HCT116 (cell line): ENCODE results near the gene COBL. TPM values are rescaled to one million over a fixed set of nuclear protein-coding genes. Genes with fewer than 3 reads are reported as not detected.

ENCODE experiments used
- ATAC-seq: fragments of 200-7000 bp; cut with Tn5 transposase; 2 replicates; pipeline ENCODE4 v1.9.1; 2020; ENCODE audit warnings: mild to moderate bottlenecking, moderate library complexity
- BruUV-seq: library from RNA; stranded (reverse); fragments of 400-500 nt; replicated peaks from 2 replicates; lab custom pipeline; 2021; lab: Mats Ljungman, UMichigan
- CTCF ChIA-PET: fragments of 300-600 bp; sonication (Branson Sonifier 250); formaldehyde crosslinking; loops from one replicate; lab custom pipeline; 2021; ENCODE audit warnings: antibody characterized with exemption; lab: Charles Lee
- POLR2A ChIA-PET: fragments of 300-600, 350-600 bp; sonication (Branson Sonifier 250); formaldehyde crosslinking; loops from one replicate; lab custom pipeline; 2021; ENCODE audit warnings: antibody characterized with exemption; lab: Charles Lee
- RAD21 ChIA-PET, 2 experiments: fragments of 300-600 bp; sonication (Branson Sonifier 250); formaldehyde crosslinking; loops; one replicate each; lab custom pipeline; 2023; ENCODE audit warnings: low total read pairs in 2 of 2; ENCODE audit not compliant: uncharacterized antibody in 2 of 2, unreplicated experiment in 2 of 2, low non-redundant PET in 1 of 2; lab: Charles Lee
- DNase-seq: peaks from one replicate; pipeline ENCODE4 v3.0.0-alpha.2; 2010; ENCODE audit warnings: low read depth, low spot score
- H2AFZ ChIP-seq: fragments of 200-600 bp; shearing (Covaris generic), sonication (generic); 2 replicates; pipeline ENCODE4 v1.6.1; 2017; ENCODE audit warnings: low read depth, mixed run types, mixed read lengths, antibody characterized with exemption, low read length; ENCODE audit not compliant: poor library complexity, severe bottlenecking
- H3K27ac ChIP-seq: 2 replicates; pipeline ENCODE4 v1.5.1; 2012; ENCODE audit warnings: low read depth, low read length
- H3K27me3 ChIP-seq: fragments of 200-600 bp; sonication (generic); 2 replicates; pipeline ENCODE4 v1.6.1; 2016; ENCODE audit warnings: mixed run types, low read length, mixed read lengths; ENCODE audit not compliant: insufficient read depth
- H3K36me3 ChIP-seq, 2 experiments: fragments of 200-500 bp in 1 of 2; fragments of 200-600 bp in 1 of 2; sonication (Bioruptor generic) in 1 of 2; sonication (generic) in 1 of 2; 2 replicates each; pipeline versions ENCODE4 v1.5.1 to v1.6.1; 2014 to 2016; ENCODE audit warnings: low read length in 2 of 2, inconsistent platforms in 1 of 2, mixed read lengths in 1 of 2, mixed run types in 1 of 2; ENCODE audit not compliant: insufficient read depth in 2 of 2, control insufficient read depth in 1 of 2
- H3K4me1 ChIP-seq, 2 experiments: fragments of 200-600 bp in 1 of 2; sonication (generic) in 1 of 2; 2 replicates each; pipeline versions ENCODE4 v1.5.1 to v1.6.1; 2012 to 2017; ENCODE audit warnings: low read length in 2 of 2, inconsistent platforms in 1 of 2, mild to moderate bottlenecking in 1 of 2, mixed read lengths in 1 of 2, mixed run types in 1 of 2, moderate library complexity in 1 of 2; ENCODE audit not compliant: insufficient read depth in 2 of 2, control insufficient read depth in 1 of 2
- H3K4me2 ChIP-seq: fragments of 200-600 bp; sonication (generic); 2 replicates; pipeline ENCODE4 v1.6.1; 2017; ENCODE audit warnings: mixed run types, low read length, mixed read lengths
- H3K4me3 ChIP-seq, 2 experiments: fragments of 200-600 bp in 1 of 2; sonication (generic) in 1 of 2; replicated peaks in 1 of 2; 2 replicates each; pipeline ENCODE4 v1.5.1; 2011 to 2016; ENCODE audit warnings: low read length in 2 of 2, control low read depth in 1 of 2, low read depth in 1 of 2, mild to moderate bottlenecking in 1 of 2, mixed read lengths in 1 of 2, mixed run types in 1 of 2
- H3K79me2 ChIP-seq: fragments of 200-600 bp; sonication (generic); 2 replicates; pipeline ENCODE4 v1.6.1; 2017; ENCODE audit warnings: mild to moderate bottlenecking, mixed run types, low read length, moderate library complexity, mixed read lengths; ENCODE audit not compliant: insufficient read depth
- H3K9ac ChIP-seq: fragments of 200-600 bp; sonication (generic); 2 replicates; pipeline ENCODE4 v1.6.1; 2016; ENCODE audit warnings: low read length, mixed read lengths
- H3K9me2 ChIP-seq: fragments of 200-600 bp; sonication (generic), shearing (Covaris generic); 2 replicates; pipeline ENCODE4 v1.6.1; 2017; ENCODE audit warnings: mixed run types, mild to moderate bottlenecking, moderate library complexity; ENCODE audit not compliant: insufficient read depth
- H3K9me3 ChIP-seq, 2 experiments: fragments of 200-500 bp in 1 of 2; fragments of 200-600 bp in 1 of 2; sonication (Bioruptor generic) in 1 of 2; sonication (generic) in 1 of 2; 2 replicates each; pipeline ENCODE4 v1.6.1; 2014 to 2017; ENCODE audit warnings: low read length in 2 of 2, mixed read lengths in 2 of 2, inconsistent platforms in 1 of 2, low read depth in 1 of 2, mild to moderate bottlenecking in 1 of 2, mixed run types in 1 of 2, moderate library complexity in 1 of 2; ENCODE audit not compliant: control insufficient read depth in 1 of 2, insufficient read depth in 1 of 2
- H4K20me1 ChIP-seq: fragments of 200-600 bp; sonication (generic), shearing (Covaris generic); 2 replicates; pipeline ENCODE4 v1.6.1; 2017; ENCODE audit warnings: mixed run types, mild to moderate bottlenecking, moderate library complexity; ENCODE audit not compliant: insufficient read depth
- ATF3 ChIP-seq: IDR thresholded peaks from 2 replicates; pipeline ENCODE4 v1.6.1; 2012
- CEBPB ChIP-seq: IDR thresholded peaks from 2 replicates; pipeline ENCODE4 v1.6.1; 2012; ENCODE audit warnings: low read depth
- CTCF ChIP-seq, 3 experiments: fragments of 200-600 bp in 1 of 3; sonication (generic) in 1 of 3; IDR thresholded peaks in 2 of 3; conservative IDR thresholded peaks in 1 of 3; 2 replicates each; pipeline ENCODE4 v1.5.1; 2012 to 2017; ENCODE audit warnings: low read depth in 2 of 3, low read length in 2 of 3, antibody characterized with exemption in 1 of 3, borderline replicate concordance in 1 of 3, control low read depth in 1 of 3, mild to moderate bottlenecking in 1 of 3, mixed read lengths in 1 of 3, mixed run types in 1 of 3, moderate library complexity in 1 of 3; ENCODE audit not compliant: insufficient read depth in 1 of 3
- EGR1 ChIP-seq: IDR thresholded peaks from 2 replicates; pipeline ENCODE4 v1.6.1; 2012; ENCODE audit warnings: low read depth
- ELF1 ChIP-seq: IDR thresholded peaks from 2 replicates; pipeline ENCODE4 v1.6.1; 2012; ENCODE audit warnings: low read depth, borderline replicate concordance
- EZH2 ChIP-seq: fragments of 200-600 bp; sonication (generic); IDR thresholded peaks from 2 replicates; pipeline ENCODE4 v1.6.1; 2017; ENCODE audit warnings: antibody characterized with exemption, mixed run types
- JUND ChIP-seq: IDR thresholded peaks from 2 replicates; pipeline ENCODE4 v1.6.1; 2012
- POLR2AphosphoS5 ChIP-seq: IDR thresholded peaks from 2 replicates; pipeline ENCODE4 v1.6.1; 2011; ENCODE audit warnings: mild to moderate bottlenecking, low read depth, low read length, moderate library complexity
- RAD21 ChIP-seq: IDR thresholded peaks from 2 replicates; pipeline ENCODE4 v1.6.1; 2012; ENCODE audit warnings: low read depth, mild to moderate bottlenecking
- REST ChIP-seq: IDR thresholded peaks from 2 replicates; pipeline ENCODE4 v1.6.1; 2012; ENCODE audit warnings: low read depth
- SIN3A ChIP-seq: IDR thresholded peaks from 2 replicates; pipeline ENCODE4 v1.6.1; 2012; ENCODE audit warnings: low read depth
- SP1 ChIP-seq: IDR thresholded peaks from 2 replicates; pipeline ENCODE4 v1.6.1; 2012; ENCODE audit warnings: low read depth
- TCF7L2 ChIP-seq: IDR thresholded peaks from 2 replicates; pipeline ENCODE4 v1.7.0; 2011; ENCODE audit warnings: borderline replicate concordance, inconsistent platforms; ENCODE audit not compliant: insufficient read depth, insufficient read length; ENCODE audit errors: extremely low read depth
- YY1 ChIP-seq: IDR thresholded peaks from 2 replicates; pipeline ENCODE4 v1.6.1; 2011; ENCODE audit warnings: low read length, low read depth, moderate library complexity, mild to moderate bottlenecking; ENCODE audit not compliant: insufficient replicate concordance; ENCODE audit errors: extremely low read depth
- ZBTB33 ChIP-seq: IDR thresholded peaks from 2 replicates; pipeline ENCODE4 v1.6.1; 2011; ENCODE audit warnings: mild to moderate bottlenecking, low read length, moderate library complexity; ENCODE audit not compliant: insufficient replicate concordance; ENCODE audit errors: extremely low read depth
- ZFX ChIP-seq: fragments of 450-650 bp; IDR thresholded peaks from 2 replicates; pipeline ENCODE4 v1.6.1; 2017
- intact Hi-C: fragments of 100-400 bp; cut with micrococcal nuclease; formaldehyde crosslinking; loops from 2 replicates; pipeline ENCODE4 v1.10.0; 2022
- total RNA-seq: library from RNA; stranded (reverse); gene quantifications from one replicate; pipeline ENCODE4 v1.2.1, GENCODE V29; 2021; ENCODE audit not compliant: unreplicated experiment

Gene COBL
- total RNA-seq, 1 experiment from 2014 or later = 19.3 TPM

- TF ChIP-seq YY1 = no peak
- TF ChIP-seq ZFX = no peak
- no peak for TF ChIP-seq ZBTB33
- no peak for TF ChIP-seq SP1
- TF ChIP-seq TCF7L2 = no peak
- no peak for TF ChIP-seq RAD21
- no peak for TF ChIP-seq CEBPB
- no peak for TF ChIP-seq REST
- TF ChIP-seq POLR2AphosphoS5 = no peak
- TF ChIP-seq EZH2 = no peak
- TF ChIP-seq SIN3A = no peak
- no peak for TF ChIP-seq ATF3
- TF ChIP-seq CTCF (IDR thresholded peaks at IDR 0.05 in 2 of 3, conservative IDR thresholded peaks at IDR 0.05 in 1 of 3; ENCODE audit: borderline replicate concordance in 1 of 3, insufficient read depth in 1 of 3, low read depth in 2 of 3, low read length in 2 of 3) = no peak
- no peak for TF ChIP-seq ELF1
- no peak for TF ChIP-seq EGR1
- no peak for TF ChIP-seq JUND
- TF ChIP-seq, all 23 proteins: peak for 0
- DNase-seq = no peak
- Histone ChIP-seq H3K4me3 (no peak overlapping the region), H3K79me2 (no peaks in the 10 kb centered on the region), H3K9me3 (no peaks in the 10 kb centered on the region), H2AFZ (no peak overlapping the region), H3K9me2 (no peaks in the 10 kb centered on the region), H3K4me1 (peaks cover 5 to 28% of the 10 kb centered on the region in 2 experiments; a peak in 3 of 4 replicates), H3K36me3 (no peaks in the 10 kb centered on the region), H3K4me2 (no peak overlapping the region), H3K27ac (no peak overlapping the region), H3K9ac (no peak overlapping the region), H4K20me1 (no peaks in the 10 kb centered on the region), H3K27me3 (no peaks in the 10 kb centered on the region)
- ChIA-PET POLR2A (no interaction called here), RAD21 (no interaction called here), CTCF (no interaction called here)
- no peak for ATAC-seq
- intact Hi-C loops = no loop called here
- BruUV-seq = no TSS peak
Observed at GRCh38 chr7:51230723-51231122, 85.9 kb downstream of the COBL start.
